GM12872 (cell line): Measurements from ENCODE around the gene JPH3.

ENCODE experiments used
- CTCF ChIP-seq: IDR thresholded peaks from 3 replicates; pipeline ENCODE4 v1.5.1; 2011; ENCODE audit warnings: low read depth, mild to moderate bottlenecking, low read length, moderate library complexity; ENCODE audit not compliant: insufficient read depth

Gene JPH3

DNA sequence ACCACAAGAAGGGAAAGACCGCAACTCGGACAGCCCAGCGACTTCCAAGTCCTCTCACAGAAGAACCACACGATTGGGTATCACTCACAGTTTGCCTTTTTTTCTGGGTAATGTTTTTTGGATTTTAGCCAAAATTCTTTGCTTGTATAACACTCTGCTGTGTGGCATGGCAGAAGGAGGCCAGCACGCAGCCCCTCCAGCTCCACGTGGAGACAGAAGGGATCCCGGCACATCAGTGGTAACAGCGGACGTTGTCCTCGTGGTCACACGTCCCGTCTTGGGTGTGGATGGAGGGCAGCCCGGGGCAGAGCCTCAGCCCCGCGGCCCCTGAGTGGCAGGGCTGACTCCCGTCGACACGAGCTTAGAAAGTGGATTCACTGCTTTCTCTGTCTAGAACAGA is 94.4 kb downstream of the JPH3 start:
- no peak for TF ChIP-seq CTCF

- no peak for TF ChIP-seq CTCF
Measured at GRCh38 chr16:87697256-87697655, 94.9 kb downstream of the JPH3 start.

GRCh38 chr16:87697792-87698191 is 95.5 kb downstream of the JPH3 start:
- no peak for TF ChIP-seq CTCF

GRCh38 chr16:87698241-87698640 is 95.9 kb downstream of the JPH3 start:
- TF ChIP-seq CTCF, result no peak

DNA sequence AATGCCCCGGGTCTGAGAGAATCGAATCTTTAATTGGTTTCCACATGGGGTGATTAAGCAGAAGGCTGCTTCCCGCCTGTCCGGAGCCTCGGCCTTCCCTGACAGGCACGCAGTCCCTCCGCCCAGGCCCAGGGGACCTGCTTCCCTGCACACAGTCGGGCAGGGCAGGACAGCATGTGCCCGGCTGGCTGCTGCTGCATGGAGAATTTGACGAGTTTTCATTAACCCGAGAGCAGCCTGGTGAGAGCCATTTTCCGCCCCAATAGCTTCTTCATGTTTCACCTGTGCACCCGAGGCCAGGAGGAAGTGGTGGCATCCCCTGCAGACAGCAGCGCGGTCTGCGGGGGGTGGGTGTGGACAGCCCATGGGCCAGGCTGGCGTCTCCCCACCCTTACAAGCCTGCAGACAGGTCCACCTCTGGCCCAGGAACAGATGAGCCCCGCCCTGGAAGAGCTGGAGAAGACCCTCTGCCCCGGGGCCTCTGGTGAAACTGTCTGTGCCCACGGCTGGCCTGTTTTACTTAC is 96.4 kb downstream of the JPH3 start:
- no peak for TF ChIP-seq CTCF

GRCh38 chr16:87700406-87701077 is 98.2 kb downstream of the JPH3 start:
- no peak for TF ChIP-seq CTCF

DNA sequence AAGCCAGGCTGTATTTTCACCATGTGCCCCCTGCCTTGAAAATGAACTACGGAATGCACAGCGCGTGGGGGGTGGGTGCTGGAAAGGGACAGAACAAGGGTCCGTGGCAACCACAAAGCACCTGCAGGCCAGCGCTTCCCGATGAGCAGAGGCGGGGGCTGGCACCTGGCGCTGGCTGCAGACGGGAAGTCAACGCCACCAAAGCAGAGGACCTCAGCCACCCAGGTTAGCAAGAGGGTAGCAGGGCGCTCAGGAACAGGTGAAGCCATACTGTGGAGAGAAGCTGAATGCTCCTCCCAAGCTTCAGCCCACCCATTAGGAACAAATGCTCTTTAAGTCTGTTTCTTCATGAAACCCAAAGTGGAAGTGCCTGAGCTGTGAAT is 98.8 kb downstream of the JPH3 start:
- no peak for TF ChIP-seq CTCF

DNA sequence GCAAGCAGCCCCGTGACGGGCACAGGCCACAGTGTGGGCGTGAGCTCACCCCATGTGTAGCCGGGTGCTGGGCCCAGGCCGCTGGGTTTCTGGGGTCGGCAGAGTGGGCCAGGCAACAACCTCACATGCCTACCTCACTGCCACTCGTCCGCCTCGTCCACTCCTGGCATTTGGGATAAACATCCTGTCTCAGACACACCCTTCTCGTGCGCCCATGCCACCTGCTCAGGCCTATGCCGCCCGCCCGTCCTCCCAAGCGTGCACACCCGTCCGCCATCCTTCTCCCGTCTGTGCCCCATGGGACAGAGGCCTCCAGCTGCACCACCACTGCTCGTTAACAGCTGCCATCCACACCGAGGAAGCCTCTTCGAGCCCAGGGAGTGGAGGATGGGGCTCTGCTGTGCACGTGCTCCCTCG is 99.2 kb downstream of the JPH3 start:
- no peak for TF ChIP-seq CTCF
